PC-9 (cell line): Measurements from ENCODE around the gene PITPNM3.

ENCODE experiments used
- EZH2 ChIP-seq: fragments of 200-600 bp; sonication (generic); IDR thresholded peaks from 2 replicates; pipeline ENCODE4 v1.8.0; 2017; ENCODE audit warnings: antibody characterized with exemption, low read depth
- TF ChIP-seq, protein P1 (sequence below): fragments of 200-600 bp; sonication (generic); conservative IDR thresholded peaks from 2 replicates; pipeline ENCODE4 v1.6.1; 2017; ENCODE audit warnings: mixed run types, antibody characterized with exemption, mild to moderate bottlenecking, moderate library complexity

DNA sequence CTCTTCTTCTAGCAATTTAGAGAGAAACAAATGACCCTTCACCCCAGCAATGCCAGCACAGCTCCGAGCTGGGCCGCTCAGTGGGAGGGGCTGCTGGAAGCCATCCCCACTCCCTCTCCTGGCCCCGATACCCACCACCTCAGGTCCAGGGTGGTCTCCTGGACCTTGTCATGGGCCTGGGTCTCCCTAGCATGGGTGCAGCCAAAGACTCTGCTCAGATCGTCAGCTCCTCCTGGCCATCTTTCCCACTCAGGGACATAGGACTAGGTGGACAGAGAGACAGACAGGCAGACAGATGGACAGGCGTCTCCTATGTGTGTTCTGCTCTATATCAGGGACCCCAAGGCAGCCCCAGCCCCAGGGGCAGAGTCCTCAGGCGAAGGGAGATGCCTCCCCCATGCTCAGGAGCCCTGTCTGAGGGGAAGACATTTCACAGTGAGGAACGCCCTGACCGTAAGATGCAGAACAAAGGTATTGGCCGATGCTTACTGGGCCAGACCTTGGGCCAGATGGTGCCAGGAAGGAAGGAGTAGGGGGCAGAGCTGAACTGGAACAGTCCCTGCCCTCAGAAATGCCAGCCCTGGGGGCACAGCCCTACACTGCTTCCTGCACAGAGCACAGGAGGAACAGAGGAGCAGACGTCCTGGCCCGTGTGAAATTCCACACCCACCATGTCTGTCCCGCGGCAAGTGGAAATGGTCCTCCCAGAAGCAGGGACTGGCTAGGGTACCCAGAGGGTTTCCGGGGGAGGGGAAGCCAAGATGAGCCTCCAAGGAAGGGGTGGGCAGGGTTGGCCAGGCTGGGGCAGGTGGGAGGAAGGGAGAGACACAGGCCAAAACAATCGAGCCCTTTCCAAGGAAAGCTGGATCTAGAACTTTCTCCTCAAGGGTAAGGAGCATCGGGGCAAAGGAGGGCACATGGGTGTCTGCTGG is 13.0 kb downstream of the PITPNM3 start:
- TF ChIP-seq, protein P1, sequence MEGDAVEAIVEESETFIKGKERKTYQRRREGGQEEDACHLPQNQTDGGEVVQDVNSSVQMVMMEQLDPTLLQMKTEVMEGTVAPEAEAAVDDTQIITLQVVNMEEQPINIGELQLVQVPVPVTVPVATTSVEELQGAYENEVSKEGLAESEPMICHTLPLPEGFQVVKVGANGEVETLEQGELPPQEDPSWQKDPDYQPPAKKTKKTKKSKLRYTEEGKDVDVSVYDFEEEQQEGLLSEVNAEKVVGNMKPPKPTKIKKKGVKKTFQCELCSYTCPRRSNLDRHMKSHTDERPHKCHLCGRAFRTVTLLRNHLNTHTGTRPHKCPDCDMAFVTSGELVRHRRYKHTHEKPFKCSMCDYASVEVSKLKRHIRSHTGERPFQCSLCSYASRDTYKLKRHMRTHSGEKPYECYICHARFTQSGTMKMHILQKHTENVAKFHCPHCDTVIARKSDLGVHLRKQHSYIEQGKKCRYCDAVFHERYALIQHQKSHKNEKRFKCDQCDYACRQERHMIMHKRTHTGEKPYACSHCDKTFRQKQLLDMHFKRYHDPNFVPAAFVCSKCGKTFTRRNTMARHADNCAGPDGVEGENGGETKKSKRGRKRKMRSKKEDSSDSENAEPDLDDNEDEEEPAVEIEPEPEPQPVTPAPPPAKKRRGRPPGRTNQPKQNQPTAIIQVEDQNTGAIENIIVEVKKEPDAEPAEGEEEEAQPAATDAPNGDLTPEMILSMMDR: no peak
- TF ChIP-seq EZH2: no peak
